GM18870 (cell line): ENCODE data around the gene NEK4.
A peak's percentile ranks its signal among the peaks of the same experiment; 100 is the strongest.

ENCODE experiments used
- ATAC-seq: cut with Tn5 transposase; IDR thresholded peaks from one replicate; pipeline ENCODE4 v1.9.1; 2021; ENCODE audit warnings: moderate library complexity; ENCODE audit not compliant: unreplicated experiment

NEK4 gene

DNA sequence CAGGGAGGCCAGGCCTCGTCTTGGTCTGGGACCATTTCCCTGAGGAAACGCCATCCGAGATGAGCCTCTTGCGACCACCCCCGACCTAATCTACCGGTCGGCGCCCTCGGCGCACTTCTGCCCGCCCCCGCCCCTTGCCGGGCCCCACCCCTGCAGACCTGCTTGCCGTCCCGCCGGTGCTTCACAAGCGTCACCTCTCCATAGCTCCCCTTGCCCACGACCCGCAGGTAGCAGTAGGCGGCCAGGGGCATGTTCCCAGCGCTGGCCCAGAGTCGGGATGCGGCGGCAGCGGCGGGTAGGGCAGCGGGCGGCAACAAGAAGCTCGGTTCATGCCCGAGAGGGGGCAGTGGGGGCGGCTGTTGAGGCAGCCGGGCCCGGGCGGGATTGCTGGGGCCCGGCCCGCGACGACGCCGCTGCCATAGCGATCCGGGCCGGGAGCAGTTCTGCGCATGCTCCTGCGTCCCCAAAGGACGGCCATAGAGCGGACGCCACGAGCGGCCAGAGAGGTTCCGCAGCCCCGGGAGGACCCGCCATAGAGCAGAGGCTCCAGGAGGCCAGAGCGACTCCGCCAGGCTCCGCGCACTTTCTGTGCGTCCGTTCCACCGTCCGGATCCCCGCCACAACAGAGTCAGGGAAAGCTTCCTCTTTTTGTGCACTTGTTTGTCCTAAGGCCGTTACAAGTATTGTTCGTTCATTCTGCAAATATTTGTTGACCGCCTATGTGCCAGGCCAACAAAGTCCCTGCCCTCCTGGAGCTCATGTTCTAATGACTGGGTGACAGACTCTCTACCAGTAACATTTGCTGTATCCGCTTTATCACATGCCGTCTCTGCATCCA lies at the start of gene NEK4:
Gene NEK4 (minus strand): TSS at position 445 of the 838 bp plus-strand sequence. CDS start 194 bp downstream, at position 251.
- ATAC-seq: peak; percentile 62

DNA sequence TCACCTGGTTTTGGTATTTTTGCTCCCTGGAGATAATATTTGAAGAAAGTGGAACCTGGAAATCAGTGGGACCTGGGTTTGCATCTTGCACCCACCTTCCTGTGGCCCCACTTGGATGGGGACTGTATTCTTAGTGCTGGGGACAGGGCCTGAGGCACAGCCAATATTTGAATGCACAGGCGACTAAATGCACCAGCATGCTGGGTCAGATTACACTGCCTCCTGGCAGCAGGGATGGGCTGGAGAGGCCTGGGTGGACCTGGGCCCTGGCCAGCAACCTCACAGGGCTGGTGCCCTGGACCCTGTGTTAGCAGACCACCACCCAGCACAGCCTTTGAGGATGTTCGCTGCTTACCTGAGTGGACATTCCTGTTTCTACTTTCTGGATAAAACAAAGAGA lies 49.2 kb upstream of the NEK4 start:
- ATAC-seq: no peak

DNA sequence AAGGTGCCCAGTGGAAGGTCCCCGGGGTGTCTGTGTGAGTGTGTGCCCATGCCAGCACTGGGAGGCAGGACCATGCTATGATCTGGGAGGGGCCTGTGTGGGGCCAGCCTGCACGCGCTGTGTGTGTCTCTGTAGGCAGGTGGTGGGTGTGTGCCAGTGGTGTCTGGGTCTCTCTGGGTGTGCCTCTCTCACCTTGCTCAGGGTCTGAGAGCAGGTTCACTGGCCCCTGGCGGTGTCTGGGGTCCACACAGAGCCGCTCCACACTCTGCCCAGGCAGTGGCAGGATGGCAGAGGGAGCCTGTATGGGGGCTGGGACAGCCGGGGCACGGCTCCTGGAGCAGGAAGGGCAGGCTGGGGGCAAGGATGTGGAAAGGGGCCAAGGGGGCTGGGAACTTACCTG lies 47.1 kb upstream of the NEK4 start:
- no peak for ATAC-seq

DNA sequence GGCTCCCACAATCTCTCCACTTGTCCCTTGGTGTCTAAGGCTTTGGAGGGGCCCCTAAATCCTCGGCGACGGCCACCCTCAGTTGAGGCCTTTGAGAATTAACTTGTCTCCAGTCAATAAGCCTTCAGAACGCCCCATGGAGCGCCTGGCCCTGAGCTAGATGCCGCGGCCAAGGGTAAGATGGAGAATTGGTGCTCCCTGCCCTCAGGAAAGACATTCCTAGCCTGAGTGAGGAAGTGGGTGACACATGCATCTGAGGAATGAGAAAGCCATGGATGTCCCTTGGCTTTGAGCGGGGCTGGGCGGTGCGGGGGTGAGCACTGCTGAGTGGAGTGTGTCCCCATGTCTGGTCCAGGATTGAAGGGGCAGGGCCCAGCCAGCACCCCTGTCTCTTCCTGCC lies 46.5 kb upstream of the NEK4 start:
- no peak for ATAC-seq

DNA sequence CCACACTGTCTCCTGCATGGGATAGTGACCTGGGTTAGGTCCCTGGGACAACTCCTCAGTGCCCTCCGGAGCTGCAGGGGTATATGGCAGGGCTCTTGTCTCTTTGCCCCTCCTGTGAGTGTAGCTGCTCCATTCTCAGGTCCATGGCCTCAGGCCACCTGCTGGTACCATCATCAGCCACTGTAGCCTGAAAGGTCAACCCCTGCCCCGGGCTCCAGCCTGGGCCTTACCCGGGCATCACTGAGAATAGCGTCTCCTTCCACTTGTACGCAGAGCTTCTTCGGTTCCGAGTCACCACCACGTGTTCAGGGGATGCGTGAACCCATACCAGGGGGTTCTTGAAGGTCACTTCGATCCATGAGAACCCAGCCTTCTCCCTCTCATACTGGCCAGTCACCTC lies 45.9 kb upstream of the NEK4 start:
- ATAC-seq: no peak

DNA sequence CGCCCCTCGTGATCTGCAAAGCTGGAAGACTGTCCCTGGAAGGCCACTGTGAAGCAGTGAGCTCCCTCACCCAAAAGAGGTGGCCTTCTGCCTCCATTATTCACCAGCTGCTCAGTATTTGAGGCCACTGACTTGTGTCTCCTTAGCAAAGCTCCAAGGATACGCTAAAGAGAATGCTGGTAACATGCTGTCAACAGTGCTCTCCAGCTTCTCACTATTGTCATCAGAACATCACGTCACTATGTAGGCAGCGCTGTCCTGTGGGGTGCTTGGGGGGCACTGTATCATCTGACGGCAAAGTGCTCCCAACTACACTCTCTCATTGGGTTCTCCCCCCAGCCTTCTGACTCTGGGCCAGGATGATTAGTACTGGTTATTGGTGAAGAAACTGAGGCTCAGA lies 45.5 kb upstream of the NEK4 start:
- no peak for ATAC-seq

DNA sequence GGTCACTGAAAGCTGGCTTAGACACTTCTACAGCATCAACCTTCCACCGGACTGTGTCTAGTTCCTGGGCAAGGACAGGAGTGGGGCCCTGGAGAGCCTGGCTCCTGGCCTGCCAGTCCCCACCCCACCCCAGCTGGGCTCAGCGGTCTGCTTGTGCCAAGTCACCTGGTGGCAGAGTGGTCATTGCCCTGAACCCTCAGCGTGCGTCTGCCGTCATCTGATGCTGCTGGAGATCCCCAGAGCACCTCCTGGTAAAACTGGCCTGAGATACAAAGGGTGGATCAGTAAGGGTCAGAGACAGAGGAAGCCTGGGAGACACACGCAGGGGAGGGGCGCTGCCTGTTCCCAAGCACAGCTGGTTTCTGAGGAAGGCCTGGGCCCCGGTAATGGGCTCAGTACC lies 43.1 kb upstream of the NEK4 start:
- no peak for ATAC-seq

DNA sequence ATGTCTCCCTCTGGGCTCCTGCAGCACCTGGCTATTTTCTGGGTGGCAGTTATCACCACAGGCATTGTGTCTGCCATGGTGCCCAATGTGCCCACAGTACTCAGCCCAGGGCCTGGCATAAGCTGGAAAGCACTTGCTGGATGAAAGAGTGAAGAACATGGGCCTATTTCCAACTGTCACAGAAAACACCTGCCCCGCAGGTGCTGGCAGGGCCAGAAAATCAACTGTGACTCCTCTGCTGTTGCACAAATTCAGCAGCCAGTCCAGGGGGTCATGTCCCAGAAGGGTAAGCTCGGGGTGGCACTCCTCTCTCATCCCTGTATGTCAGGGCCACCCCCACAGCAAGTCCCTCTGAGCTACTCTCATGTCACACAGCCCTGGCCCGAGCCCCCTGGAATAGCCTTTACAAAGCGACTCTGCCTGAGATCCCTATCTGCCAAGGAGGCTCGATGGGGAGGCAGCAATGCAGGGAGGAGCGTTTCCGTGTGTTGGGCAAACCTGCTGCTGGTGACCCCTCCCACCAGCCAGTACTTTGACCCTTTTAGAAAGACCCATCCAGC lies 40.8 kb upstream of the NEK4 start:
- ATAC-seq: no peak

DNA sequence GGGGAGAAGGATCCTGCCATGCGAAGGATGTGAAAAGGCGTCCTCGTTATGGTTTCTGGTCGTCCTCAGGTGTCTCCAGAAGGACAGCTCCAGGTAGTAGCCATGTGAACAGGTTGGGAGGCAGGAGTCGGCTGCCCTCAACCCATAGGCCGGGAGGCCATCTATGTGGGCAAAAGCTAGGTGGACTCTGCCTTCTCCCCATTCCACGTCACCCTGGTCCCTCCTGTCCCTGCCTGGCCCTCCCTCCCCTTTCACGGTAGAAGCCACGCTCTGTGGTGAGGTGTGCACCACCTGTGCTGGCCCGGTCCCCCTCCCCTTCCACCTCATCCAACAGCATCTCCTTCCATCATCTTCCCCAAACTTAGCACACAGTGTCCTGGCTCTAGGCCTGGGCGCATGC lies 40.2 kb upstream of the NEK4 start:
- ATAC-seq: no peak

DNA sequence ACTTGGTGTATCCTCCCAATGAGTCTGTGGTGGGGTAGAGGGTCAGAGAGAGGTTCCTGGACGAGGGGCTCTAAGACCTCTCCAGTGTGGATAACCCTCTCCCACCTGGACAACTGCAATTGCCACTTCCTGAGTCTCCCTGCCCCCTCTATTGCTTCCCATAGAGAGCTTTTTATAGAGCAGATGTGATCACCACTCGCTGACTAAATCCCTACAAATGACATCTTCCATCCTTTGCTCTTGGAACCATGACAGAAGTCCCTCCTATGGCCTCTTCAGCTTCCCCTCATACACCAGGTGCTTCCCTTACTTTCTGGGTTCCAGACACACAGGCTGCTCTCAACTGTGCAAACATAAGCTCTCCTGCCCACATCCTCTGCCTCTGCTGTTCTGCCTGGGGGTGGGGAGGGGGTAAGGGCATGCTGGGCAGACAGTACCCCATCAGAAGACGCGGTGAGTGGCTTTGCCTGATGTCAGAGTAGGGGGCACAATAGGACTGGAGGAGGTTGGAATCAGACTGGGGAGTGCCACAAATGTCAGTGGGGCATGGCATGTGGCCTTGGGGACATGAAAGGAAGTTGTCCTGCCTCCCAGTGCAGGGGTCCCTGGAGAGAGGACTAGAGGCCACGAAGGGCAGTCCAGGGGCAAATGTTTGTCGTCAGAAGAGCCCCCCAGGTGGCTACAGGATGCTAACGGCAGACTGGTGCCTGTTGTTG lies 39.1 kb upstream of the NEK4 start:
- ATAC-seq: no peak

DNA sequence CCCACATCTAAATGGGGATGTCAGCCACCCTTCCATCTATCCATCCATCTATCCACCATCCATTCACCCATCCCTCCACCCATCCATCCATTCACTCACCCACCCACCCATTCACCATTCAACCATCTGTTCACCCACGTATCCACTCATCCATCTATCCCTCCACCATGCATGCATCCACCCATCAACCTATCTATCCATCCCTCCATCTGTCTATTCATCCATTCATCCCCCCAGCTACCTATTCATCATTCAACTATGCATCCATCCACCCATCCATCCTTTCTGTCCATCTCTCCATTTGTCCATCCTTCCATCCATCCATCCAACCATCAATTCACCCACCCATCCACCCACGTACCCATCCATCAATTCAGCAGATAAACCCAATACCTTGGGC lies 38.4 kb upstream of the NEK4 start:
- ATAC-seq: no peak

DNA sequence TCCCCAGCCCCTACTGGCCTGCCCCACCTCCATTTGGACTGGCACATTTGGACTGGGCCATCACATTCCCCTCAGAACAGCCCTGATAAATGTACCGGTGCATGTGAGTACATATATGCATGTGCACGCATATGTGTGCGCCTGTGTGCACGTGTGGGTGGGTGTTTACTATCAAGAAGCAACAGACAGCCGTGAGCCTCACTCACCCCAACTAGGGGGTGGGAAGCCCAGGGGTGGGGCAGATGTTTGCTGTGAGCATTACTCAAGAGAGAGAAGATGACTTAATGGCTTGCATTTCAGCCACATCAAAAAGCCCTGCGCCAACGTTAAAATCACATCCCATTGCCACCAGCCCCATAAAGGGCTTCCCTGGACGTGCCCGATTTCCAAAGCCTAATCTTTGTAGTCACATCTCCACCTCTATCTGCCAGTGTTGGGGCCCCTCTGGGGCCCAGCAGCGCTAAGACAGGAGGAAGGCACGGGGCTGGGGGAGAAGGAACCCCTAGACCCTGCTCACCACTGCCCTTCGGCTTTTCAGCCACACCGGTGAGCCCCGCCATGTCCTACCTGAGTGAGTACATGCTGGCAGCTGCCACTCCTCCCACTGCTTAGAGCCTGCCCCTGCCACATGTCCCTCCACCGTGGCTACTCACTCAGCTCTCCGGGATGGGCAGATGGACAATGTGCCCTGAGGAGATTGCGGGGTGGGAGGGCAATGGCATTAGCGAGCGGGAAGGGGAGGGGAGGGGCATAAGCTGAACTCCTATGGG lies 34.7 kb upstream of the NEK4 start:
- ATAC-seq: no peak

DNA sequence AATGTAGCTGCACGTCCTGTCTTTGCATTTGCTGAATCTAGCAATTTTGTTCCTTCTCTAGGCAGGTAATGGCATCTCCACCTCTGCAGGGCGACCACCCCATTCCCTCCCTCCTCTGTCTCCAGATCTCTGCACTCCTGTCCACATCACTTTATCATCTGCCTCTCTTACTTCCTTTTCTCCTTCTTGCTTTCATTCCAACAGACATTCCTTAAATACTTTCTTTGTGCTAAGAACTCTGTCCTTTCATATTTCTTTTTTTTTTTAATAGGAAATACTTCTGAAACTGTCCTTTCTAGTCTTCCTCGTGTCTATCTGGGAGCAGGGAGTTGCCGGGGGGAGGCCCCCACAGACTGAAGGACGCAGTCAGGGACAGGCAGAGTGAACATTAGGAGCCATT lies 31.1 kb upstream of the NEK4 start:
- ATAC-seq: no peak

DNA sequence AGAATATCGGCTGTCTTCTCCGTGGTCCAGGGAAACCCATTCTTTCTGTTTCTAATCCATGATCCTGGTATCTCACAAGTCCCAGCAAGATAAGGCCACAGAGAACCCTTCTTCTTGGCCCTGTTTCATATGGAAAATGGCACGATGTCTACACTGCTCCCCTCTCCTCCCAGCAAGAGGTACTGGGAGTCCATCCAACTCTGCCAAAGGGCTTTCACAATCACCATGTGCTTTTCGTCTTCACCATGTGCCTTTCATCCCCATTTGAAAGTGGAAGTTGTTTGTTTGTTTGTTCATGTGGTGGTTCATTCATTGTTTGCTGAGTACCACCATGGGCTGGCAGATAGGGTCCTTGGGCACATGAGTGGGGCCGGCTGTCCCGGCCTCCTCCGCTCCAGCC lies 29.3 kb upstream of the NEK4 start:
- ATAC-seq: no peak

DNA sequence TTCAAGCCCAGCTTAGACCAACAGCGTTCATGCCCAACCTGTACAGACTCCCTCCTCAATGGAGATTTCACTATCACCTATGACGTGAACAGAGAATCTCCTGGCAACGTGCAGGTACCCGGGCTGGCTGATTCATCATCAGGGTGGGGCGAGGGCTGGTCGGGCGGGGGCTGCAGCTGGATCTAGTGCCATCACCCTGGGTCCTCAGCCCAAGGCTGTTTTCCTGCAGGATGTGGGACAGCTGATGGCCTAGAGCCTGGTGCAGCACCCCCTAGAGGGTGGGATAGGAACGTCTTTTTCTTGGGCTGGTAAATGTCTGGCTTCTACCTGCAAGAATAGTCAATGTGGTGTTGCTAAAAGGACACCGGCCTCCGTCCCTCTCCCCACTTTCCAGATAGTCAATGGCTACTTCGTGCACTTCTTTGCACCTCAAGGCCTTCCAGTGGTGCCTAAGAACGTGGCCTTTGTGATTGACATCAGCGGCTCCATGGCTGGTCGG lies 28.3 kb upstream of the NEK4 start:
- no peak for ATAC-seq

DNA sequence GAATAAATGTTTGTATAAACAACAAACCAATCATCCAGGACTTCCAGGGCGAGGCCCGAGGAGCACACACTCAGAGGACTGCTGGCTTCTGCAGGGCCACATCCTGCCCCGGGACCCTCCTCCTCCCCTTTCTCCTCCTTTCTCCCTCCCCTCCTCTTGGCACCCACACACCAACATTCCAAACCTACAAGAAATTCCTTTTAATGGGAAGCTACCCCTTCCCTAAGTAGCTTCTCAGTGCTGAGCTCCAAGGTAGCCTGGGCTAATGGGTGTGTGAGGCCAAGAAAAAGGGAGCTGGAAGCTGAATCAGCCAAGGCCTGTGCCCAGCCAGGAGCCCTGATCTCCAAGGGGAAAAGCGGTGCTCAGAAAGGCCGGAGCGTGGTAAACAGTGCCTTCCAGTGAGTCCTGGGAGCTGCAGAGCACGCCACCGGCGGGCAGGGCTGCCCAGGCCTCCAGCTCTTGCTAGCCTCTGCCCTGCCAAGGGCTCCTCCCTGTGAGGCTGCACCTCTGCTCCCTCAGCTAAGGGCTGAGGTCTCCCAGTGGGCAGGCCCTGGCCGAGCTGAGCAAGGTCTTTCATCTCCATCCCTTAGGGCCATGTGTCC lies 27.7 kb upstream of the NEK4 start:
- ATAC-seq: no peak

DNA sequence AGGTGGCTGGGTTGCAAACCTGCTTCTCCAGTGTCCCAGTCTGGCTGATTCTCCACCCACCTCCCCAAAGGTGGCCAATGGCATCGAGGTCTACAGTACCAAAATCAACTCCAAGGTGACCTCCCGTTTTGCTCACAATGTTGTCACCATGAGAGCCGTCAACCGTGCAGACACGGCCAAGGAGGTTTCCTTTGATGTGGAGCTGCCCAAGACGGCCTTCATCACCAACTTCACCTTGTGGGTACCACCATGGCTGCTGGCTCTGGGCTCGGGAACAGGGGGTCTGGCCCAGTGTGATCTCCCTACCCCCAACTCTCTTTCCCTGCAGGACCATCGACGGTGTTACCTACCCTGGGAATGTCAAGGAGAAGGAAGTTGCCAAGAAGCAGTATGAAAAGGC lies 25.7 kb upstream of the NEK4 start:
- ATAC-seq: no peak

DNA sequence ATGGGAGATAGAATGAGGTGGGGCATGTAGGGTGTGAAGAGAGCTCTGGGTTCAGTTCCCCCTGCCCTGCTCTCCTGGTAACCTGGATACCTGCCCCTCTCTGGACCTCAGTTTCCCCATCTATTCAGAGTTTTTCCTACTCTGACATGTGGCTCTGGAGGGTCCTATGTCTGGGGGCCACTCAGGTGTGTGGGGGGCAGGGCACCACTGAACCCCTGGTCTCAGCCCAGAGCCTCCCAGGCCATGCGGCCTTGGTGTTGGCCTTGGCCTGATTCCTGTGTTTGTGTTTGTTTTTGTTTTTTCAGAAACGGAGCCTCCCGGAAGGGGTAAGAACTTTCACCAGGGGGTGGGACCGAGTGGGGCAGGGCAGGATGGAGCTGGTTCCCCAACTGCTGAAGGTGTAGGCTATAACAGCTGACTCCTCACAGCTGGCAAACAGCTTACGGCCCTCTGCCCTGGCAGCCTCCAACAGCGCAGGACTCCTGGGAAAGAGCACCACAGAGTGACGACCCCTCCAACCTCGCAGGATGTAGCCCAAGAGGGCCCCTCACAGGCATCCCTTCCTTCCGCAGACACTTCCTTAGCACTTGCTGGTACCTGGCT lies 24.7 kb upstream of the NEK4 start:
- ATAC-seq: no peak

DNA sequence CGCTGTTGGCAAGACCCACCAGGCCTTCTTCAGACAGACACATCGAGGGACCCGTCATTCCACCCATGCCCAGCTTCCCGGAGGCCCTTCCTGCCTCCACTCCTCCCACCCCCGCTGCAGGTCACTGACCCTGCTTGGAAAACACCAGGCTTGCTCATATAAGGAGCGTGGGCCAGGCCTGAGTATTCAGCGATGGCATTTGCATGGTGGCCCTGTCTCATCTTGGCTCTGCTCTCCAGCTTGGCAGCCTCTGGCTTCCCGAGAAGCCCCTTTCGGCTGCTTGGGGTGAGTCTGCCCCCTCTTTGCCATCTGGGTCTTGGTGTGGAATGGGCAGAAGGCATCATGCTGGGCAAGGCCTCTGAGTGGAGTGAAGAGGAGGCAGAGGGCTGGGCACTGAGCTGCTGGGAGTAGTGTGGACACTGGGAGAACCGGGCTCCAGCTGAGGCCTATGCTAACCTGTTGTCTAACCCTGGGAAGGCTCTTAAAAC lies 23.9 kb upstream of the NEK4 start, which contains the start of gene ITIH3:
Gene ITIH3 (plus strand): TSS at position 185 of the 488 bp plus-strand sequence. CDS start 8 bp downstream, at position 193.
- ATAC-seq: no peak
